NB4 (cell line): ENCODE data around the gene SLC9B1.

Experiments
- DNase-seq: peaks from one replicate; pipeline ENCODE4 v3.0.0; 2010; ENCODE audit warnings: low read depth
- H3K4me3 ChIP-seq: one replicate; pipeline ENCODE4 v1.5.1; 2011; ENCODE audit warnings: mild to moderate bottlenecking, low read depth, low read length, moderate library complexity
- CTCF ChIP-seq: IDR thresholded peaks from one replicate; pipeline ENCODE4 v1.5.1; 2012; ENCODE audit warnings: low read depth, low read length
- MAX ChIP-seq: IDR thresholded peaks from 2 replicates; pipeline ENCODE4 v1.6.1; 2011; ENCODE audit warnings: low read depth, low read length
- MYC ChIP-seq: IDR thresholded peaks from 2 replicates; pipeline ENCODE4 v1.6.1; 2011; ENCODE audit warnings: low read depth, low read length
- POLR2A ChIP-seq: IDR thresholded peaks from 2 replicates; pipeline ENCODE4 v1.6.1; 2011; ENCODE audit warnings: mild to moderate bottlenecking; ENCODE audit not compliant: insufficient read length; ENCODE audit errors: extremely low read depth

SLC9B1 gene

GRCh38 chr4:103052145-103052544 is 32.6 kb upstream of the SLC9B1 start:
- H3K4me3 ChIP-seq = no peak overlapping the region
- TF ChIP-seq MYC = no peak
- no peak for TF ChIP-seq CTCF
- TF ChIP-seq MAX = no peak
- no peak for TF ChIP-seq POLR2A
- no peak for DNase-seq

- TF ChIP-seq MAX = no peak
- no peak for TF ChIP-seq MYC
- no peak for TF ChIP-seq CTCF
- no peak for DNase-seq
- no peak overlapping the region for H3K4me3 ChIP-seq
Observed at GRCh38 chr4:103050736-103051436, 31.4 kb upstream of the SLC9B1 start.

- no peak for TF ChIP-seq MAX
- no peak for TF ChIP-seq POLR2A
- peak; percentile 73 for TF ChIP-seq CTCF
- TF ChIP-seq MYC = no peak
- H3K4me3 ChIP-seq = no peak overlapping the region
- DNase-seq = peak; percentile 57
Observed at GRCh38 chr4:103046416-103047290, 27.1 kb upstream of the SLC9B1 start.

- DNase-seq = no peak
- TF ChIP-seq POLR2A (no peak), CTCF (no peak), MYC (no peak), MAX (no peak)
- no peak overlapping the region for H3K4me3 ChIP-seq
Observed at GRCh38 chr4:103044183-103044582, 24.7 kb upstream of the SLC9B1 start.

GRCh38 chr4:103036169-103036568 is 16.7 kb upstream of the SLC9B1 start:
- DNase-seq = no peak
- no peak overlapping the region for H3K4me3 ChIP-seq
- TF ChIP-seq MYC (no peak), MAX (no peak), POLR2A (no peak), CTCF (no peak)
